Activated naive CD4-positive, alpha-beta T cell treated with anti-CD3 and anti-CD28 coated beads, Interleukin-2, amount 50 U/mL, for 72 hours (primary cell): Measurements from ENCODE around the gene UBE2G2. TPM values are rescaled to one million over a fixed set of nuclear protein-coding genes. Genes with fewer than 3 reads are reported as not detected.

Experiments used
- ATAC-seq, 2 donors: fragments of 150-1000 bp; cut with Tn5 transposase; 2 replicates each; pipeline ENCODE4 v1.10.0; 2021; ENCODE audit warnings: mild to moderate bottlenecking in 2 of 2, moderate library complexity in 2 of 2
- DNase-seq, 2 donors: peaks; one replicate each; pipeline ENCODE4 v3.0.0; 2021 to 2022; ENCODE audit warnings: low spot score in 2 of 2
- H3K27ac Mint-ChIP-seq, 2 donors: one replicate each; pipeline ENCODE4 v1.8.0; 2022; ENCODE audit warnings: mild to moderate bottlenecking in 2 of 2, mixed read lengths in 2 of 2
- H3K36me3 Mint-ChIP-seq, 2 donors: one replicate each; pipeline ENCODE4 v1.8.0; 2022; ENCODE audit warnings: mixed read lengths in 2 of 2
- H3K9me3 Mint-ChIP-seq, 2 donors: one replicate each; pipeline ENCODE4 v1.8.0; 2022; ENCODE audit warnings: mixed read lengths in 2 of 2
- total RNA-seq, 2 donors: library from RNA; stranded (reverse); gene quantifications; one replicate each; pipeline ENCODE4 v1.2.3, GENCODE V29; 2022

The UBE2G2 gene
- total RNA-seq, 2 donors from 2014 or later = 114 to 126 TPM

GRCh38 chr21:44820851-44821250, 19.2 kb upstream of the UBE2G2 start:
- no peak overlapping the region for H3K27ac Mint-ChIP-seq
- DNase-seq (no peak), ATAC-seq (no peak)
- peaks cover 12 to 33% of the 10 kb centered on the region in 2 donors for H3K9me3 Mint-ChIP-seq
- peaks cover 0 to 35% of the 10 kb centered on the region in 2 donors for H3K36me3 Mint-ChIP-seq

- ATAC-seq = no peak
- Mint-ChIP-seq H3K9me3 (peaks cover 12 to 33% of the 10 kb centered on the region in 2 donors), H3K36me3 (peaks cover 0 to 35% of the 10 kb centered on the region in 2 donors), H3K27ac (peak overlapping the region in 1 of 2 donors; percentile 61)
- no peak for DNase-seq
Observed at GRCh38 chr21:44819283-44820243, 17.9 kb upstream of the UBE2G2 start.

- no peak for DNase-seq
- H3K27ac Mint-ChIP-seq = no peak overlapping the region
Observed at GRCh38 chr21:44818640-44819011, 17.0 kb upstream of the UBE2G2 start.

GRCh38 chr21:44817914-44818639, 16.5 kb upstream of the UBE2G2 start, which contains the start of gene SUMO3:
Gene SUMO3 (minus strand): TSS chr21:44818062. CDS start chr21:44817968, 94 bp downstream.
- DNase-seq (peak; percentile 92 to 95), ATAC-seq (peak; percentile 81 to 82)
- Mint-ChIP-seq H3K27ac (peak within 1 kb of the TSS in 1 of 2 donors; percentile 83), H3K9me3 (peaks cover 5 to 25% of the 10 kb centered on the region in 2 donors), H3K36me3 (peaks cover 0 to 25% of the 10 kb centered on the region in 2 donors)

More at GRCh38 chr21:44818640-44819011, 17.0 kb upstream of the UBE2G2 start:
- Mint-ChIP-seq H3K36me3 (peaks cover 0 to 31% of the 10 kb centered on the region in 2 donors), H3K9me3 (peaks cover 10 to 30% of the 10 kb centered on the region in 2 donors)
- no peak for ATAC-seq

GRCh38 chr21:44817506-44817880, 15.9 kb upstream of the UBE2G2 start:
- H3K27ac Mint-ChIP-seq = peak overlapping the region in 1 of 2 donors; percentile 83
- DNase-seq = peak; percentile 89 to 95
- peaks cover 0 to 19% of the 10 kb centered on the region in 2 donors for H3K9me3 Mint-ChIP-seq
- ATAC-seq = peak; percentile 77 to 90
- H3K36me3 Mint-ChIP-seq = peaks cover 0 to 20% of the 10 kb centered on the region in 2 donors

GRCh38 chr21:44816761-44817505, 15.3 kb upstream of the UBE2G2 start:
- Mint-ChIP-seq H3K9me3 (peaks cover 0 to 13% of the 10 kb centered on the region in 2 donors), H3K27ac (peak overlapping the region in 1 of 2 donors; percentile 83), H3K36me3 (peaks cover 0 to 14% of the 10 kb centered on the region in 2 donors)
- ATAC-seq (no peak), DNase-seq (peak in 1 of 2 donors; percentile 45)

GRCh38 chr21:44815852-44816628, 14.4 kb upstream of the UBE2G2 start:
- H3K9me3 Mint-ChIP-seq = peaks cover 0 to 10% of the 10 kb centered on the region in 2 donors
- H3K27ac Mint-ChIP-seq = peak overlapping the region in 1 of 2 donors; percentile 83
- ATAC-seq (no peak), DNase-seq (no peak)
- H3K36me3 Mint-ChIP-seq = peaks cover 3 to 11% of the 10 kb centered on the region in 2 donors

- no peak for ATAC-seq
- H3K36me3 Mint-ChIP-seq = peaks cover 7 to 9% of the 10 kb centered on the region in 2 donors
Observed at GRCh38 chr21:44815225-44815624, 13.6 kb upstream of the UBE2G2 start.

GRCh38 chr21:44814498-44815023, 12.9 kb upstream of the UBE2G2 start:
- Mint-ChIP-seq H3K9me3 (peaks cover 0 to 2% of the 10 kb centered on the region in 2 donors), H3K27ac (no peak overlapping the region), H3K36me3 (peaks cover 3 to 7% of the 10 kb centered on the region in 2 donors)
- ATAC-seq = no peak
- DNase-seq = no peak

More at GRCh38 chr21:44815225-44815624, 13.6 kb upstream of the UBE2G2 start:
- peak overlapping the region in 1 of 2 donors; percentile 22 for H3K27ac Mint-ChIP-seq
- peaks cover 0 to 9% of the 10 kb centered on the region in 2 donors for H3K9me3 Mint-ChIP-seq
- DNase-seq = no peak

- DNase-seq (no peak), ATAC-seq (no peak)
- Mint-ChIP-seq H3K36me3 (peaks cover 0 to 7% of the 10 kb centered on the region in 2 donors), H3K9me3 (no peaks in the 10 kb centered on the region), H3K27ac (no peak overlapping the region)
Observed at GRCh38 chr21:44813727-44814126, 12.1 kb upstream of the UBE2G2 start.

- H3K9me3 Mint-ChIP-seq = no peaks in the 10 kb centered on the region
- H3K27ac Mint-ChIP-seq = peak overlapping the region in 1 of 2 donors; percentile 53
- ATAC-seq (no peak), DNase-seq (no peak)
- peaks cover 0 to 7% of the 10 kb centered on the region in 2 donors for H3K36me3 Mint-ChIP-seq
Observed at GRCh38 chr21:44813149-44813548, 11.5 kb upstream of the UBE2G2 start.

- peak overlapping the region in 1 of 2 donors; percentile 53 for H3K27ac Mint-ChIP-seq
- ATAC-seq (no peak), DNase-seq (no peak)
- peaks cover 0 to 7% of the 10 kb centered on the region in 2 donors for H3K36me3 Mint-ChIP-seq
- no peaks in the 10 kb centered on the region for H3K9me3 Mint-ChIP-seq
Observed at GRCh38 chr21:44812640-44813039, 11.0 kb upstream of the UBE2G2 start.

- DNase-seq (no peak), ATAC-seq (no peak)
- Mint-ChIP-seq H3K36me3 (peaks cover under 1 to 7% of the 10 kb centered on the region in 2 donors), H3K27ac (no peak overlapping the region), H3K9me3 (no peaks in the 10 kb centered on the region)
Observed at GRCh38 chr21:44810779-44811178, 9.2 kb upstream of the UBE2G2 start.

GRCh38 chr21:44805859-44806258, 4.2 kb upstream of the UBE2G2 start:
- Mint-ChIP-seq H3K36me3 (peaks cover 26 to 38% of the 10 kb centered on the region in 2 donors), H3K9me3 (no peaks in the 10 kb centered on the region), H3K27ac (no peak overlapping the region)
- DNase-seq (no peak), ATAC-seq (no peak)

- no peak for DNase-seq
- Mint-ChIP-seq H3K27ac (peak overlapping the region in 1 of 2 donors; percentile 75), H3K36me3 (peaks cover 28 to 41% of the 10 kb centered on the region in 2 donors), H3K9me3 (no peaks in the 10 kb centered on the region)
- no peak for ATAC-seq
Observed at GRCh38 chr21:44805226-44805625, 3.6 kb upstream of the UBE2G2 start.
